NCI-H2196 (cell line): Measurements from ENCODE around the gene GABARAPL2.
"Not testable (repeated sequence)": the region's sequence is repeated elsewhere in the genome, so short reads cannot be mapped to it uniquely, and the experiment has no call there.

Source experiments
- DNase-seq: peaks from one replicate; lab custom pipeline; 2025; ENCODE audit not compliant: unreplicated experiment; lab: John Stamatoyannopoulos, UW

Gene GABARAPL2

DNA sequence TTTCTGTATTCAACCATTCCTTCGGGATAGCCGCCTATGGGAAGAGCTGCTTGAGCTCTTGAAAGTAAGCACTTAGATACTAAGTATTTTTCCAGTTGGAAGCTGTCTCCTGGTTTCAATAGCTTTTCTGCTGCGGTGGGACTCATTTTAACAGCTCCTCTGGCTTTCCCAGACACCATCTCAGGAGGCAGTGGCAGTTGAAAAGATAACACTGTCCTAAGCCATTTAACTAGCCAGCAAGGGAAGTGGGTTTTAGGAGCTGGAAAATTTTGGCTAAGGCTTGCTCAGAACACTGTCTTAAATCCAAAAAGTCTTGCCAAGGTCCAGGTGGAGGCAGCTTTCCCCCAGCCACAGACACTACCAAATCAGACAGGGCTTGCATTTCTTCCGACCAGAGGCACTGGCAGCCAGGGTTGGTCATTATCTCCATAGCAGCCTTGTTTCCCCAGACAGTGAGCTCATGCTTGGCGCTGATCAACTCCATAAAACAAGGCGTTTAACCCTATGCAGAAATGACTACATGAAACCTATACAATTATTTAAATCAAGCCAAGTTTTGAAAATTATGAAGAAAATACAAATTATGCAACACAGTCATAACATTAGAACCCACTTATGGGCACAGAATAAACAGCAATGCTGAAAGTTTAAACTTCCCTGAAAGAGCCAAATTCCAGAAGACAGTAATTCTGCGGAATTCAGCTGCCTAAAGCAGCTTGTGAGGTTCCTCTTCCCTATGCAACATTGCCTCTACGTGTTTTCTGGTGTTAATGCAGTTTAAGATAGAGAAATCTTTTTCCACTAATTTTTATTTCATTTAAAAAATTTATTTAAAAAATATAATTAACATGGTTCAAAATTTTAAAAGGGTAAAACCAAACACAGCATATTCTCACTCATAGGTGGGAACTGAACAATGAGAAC, 25.0 kb downstream of the GABARAPL2 start:
- no peak for DNase-seq

DNA sequence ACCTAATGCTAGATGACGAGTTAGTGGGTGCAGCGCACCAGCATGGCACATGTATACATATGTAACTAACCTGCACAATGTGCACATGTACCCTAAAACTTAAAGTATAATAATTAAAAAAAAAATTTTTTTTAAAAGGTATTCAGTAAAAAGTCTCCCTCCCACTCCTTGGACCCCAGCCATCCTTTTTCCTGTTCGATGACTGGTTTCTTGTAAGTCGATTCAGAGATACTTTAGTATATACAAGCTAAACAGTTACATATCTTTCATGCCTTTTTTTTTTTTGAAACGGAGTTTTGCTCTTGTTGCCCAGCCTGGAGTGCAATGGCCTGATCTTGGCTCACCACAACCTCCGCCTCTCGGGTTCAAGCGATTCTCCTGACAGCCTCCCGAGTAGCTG, 25.7 kb downstream of the GABARAPL2 start:
- not testable (repeated sequence) for DNase-seq

DNA sequence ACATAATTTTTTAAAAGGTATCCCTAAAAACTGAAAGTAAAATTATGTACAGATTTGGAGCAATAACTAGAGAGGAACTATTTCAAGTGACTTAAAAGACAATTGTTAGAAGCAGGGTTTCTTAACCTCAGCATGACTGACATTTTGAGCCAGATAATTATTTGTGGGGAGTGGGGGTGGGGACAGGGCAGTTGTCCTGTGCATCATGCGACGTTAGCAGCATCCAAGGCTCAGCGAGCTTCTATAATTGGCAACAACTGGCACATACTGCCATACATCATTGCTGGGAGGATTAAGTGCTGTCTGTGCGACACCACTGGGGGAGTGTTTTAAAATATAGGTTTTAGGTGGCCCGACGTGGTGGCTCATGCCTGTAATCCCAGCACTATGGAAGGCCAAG, 27.1 kb downstream of the GABARAPL2 start:
- no peak for DNase-seq

DNA sequence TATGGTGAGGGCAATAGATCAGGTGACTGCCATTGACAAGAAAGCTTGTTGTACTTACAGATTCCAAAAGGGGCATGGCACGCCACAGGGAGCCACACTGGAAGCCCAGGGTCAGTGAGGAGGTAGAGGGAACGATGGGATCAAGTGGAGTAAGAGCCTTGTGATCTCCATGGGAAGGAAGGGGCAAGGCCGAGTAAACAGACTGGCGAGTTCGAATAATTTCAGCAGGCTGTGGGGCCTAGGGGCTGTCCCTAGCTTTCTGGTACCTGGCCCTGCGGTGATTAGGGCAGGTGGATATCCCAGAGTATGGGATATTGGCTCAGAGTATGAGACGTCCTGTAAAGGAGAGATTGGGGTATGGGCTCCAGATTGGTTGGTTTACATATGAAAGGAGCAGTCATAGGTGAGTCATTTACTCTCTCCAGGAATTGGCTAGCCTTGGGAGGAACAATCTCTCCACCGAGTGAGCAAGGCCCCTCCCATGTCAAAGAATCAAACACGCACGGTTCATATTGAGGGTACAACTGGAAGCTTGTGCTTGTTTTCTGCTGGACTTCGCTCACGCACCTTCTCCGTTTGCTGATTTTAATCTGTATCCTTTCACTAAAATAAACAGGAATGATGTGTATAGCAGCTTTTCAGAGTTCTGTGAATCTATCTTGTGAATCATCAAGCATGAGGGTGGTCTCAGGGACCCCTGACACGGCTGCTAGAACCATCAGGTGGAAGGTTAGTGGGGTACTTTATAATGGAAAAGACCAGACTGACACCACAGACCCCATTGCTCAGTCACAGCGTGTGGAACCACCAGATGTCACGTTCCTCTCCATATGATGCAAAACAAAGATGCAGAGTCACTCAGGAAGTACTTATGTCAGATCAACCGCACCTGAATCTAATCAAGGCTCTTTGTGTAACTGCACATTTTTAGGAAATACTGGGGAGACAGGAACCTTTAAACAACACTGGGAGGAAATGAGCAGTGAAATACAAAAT, 27.9 kb downstream of the GABARAPL2 start:
- DNase-seq: no peak

DNA sequence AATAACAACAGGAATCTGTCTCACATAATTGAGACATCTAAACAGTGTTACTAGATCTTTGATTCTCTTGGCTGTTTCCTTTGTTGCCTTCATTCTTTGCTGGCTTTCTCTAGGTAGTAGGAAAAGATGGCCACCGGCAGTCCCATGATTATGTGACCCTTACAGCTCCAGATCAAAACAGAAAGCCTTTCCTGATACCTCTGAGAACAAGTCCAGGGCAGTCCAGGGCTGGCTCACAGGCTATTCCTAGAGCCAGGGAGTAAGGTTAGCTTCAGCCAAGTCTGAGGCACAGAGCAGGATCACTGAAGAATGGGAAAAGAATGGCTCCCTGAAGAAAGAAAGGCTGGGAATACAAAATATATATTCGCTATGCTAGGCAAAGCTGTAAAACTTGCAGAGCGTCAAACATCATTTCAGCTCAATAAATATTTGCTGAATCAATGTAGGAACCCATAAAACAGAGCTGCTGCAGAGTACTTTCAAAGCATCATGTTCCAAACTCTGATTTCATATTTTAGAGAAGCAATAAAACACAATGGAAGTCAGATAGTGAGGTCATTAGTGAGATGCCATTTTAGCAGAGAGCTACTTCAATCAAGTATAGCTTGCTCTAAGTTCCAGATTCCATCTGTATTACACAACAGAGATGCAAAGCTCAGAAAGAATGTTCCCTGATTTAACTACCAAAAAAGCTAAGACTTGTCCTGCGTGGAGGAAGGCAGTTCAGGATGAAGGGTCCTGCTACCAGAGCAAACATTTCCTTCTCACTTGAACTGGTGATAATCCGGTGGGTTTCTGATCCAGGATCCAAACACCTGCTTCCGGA, 33.5 kb downstream of the GABARAPL2 start:
- DNase-seq: no peak

DNA sequence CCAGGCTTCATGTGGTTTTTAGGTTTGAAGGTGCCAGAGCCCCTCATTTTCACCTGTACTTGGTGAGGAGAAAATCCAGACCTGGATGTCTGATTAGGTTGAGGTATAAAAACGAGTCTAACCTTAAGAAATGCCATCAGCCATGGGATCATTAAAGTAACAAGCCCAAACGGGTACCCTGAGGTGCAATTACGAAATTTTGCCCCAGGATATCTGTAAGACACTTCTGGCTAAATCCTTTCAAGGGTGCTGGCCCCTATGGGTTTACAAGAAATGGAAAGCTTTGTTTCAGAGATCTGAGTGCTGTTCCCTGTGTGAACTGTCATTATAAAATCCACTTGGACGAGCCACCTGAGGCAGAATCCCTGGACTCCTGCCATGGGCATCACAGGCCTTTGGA, 37.1 kb downstream of the GABARAPL2 start:
- DNase-seq: no peak

DNA sequence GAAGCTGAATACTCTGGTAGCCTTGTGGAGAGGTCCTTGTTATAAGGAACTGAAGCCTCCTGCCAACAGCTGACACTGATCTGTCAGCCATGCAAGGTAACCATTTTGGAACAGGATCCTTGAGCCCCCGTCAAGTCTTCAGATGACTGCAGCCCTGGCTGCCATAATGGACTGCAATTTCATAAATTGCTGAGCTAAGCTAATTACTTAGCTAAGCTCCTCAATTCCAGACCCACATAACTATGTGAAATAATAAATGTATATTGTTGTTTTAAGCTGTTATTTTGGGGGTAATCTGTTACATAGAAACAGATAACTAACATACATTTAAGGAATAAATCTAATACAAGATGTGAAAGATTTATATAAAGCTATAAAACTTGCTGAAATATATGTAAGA, 40.3 kb downstream of the GABARAPL2 start:
- no peak for DNase-seq

DNA sequence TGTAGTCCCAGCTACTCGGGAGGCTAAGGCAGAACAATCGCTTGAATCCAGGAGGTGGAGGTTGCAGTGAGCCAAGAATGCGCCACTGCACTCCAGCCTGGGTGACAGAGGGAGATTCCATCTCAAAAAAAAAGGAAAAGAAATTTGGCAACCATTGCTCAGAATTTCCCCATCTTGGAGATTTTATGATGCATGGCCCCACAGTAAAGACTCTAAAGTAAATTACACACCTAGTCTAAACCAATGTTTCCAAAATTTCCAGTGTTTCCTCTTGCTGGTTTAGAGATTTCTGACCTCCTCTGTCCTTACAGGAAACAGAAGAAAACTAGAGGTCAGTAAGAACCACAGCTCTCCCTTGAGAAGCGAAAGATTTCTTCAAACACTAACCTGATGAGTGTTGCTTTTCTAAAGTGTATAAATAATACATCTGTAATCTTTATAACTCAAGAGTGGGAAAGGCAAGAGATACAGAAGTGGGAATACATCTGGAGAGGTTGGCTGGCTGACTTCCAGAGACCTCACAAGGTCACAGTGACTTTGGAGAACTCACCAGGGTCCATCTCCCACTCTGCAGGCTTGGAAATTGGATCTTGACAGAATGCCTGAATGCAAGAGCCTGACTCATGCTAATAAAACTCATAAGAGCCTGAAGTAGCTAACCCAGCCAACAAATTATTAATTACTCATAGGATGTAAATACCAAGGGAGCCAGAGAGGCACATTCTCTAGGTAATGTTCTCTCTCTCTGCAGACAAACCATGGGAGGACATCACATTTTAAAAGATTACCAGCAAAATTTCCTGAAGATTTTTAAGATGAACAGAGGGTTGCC, 48.1 kb downstream of the GABARAPL2 start:
- no peak for DNase-seq

DNA sequence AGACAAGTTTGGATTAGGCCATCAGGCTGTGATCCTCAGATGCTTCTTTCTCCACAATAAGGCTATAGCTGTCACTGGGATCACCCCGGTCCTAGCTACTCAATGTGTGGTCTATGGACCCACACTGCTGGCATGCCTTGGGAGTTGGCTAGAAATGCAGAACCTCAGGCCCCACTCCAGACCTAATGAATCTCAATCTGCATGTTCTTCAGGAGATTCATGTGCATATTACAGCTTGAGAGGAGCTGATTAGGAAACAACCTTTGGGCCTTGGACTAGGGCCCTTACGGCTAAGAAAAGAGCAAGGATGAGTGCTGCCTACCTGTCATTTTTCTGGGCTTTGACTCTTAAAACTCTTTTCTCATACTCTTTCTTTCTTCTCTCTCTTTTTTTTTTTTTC, 49.4 kb downstream of the GABARAPL2 start:
- no peak for DNase-seq

DNA sequence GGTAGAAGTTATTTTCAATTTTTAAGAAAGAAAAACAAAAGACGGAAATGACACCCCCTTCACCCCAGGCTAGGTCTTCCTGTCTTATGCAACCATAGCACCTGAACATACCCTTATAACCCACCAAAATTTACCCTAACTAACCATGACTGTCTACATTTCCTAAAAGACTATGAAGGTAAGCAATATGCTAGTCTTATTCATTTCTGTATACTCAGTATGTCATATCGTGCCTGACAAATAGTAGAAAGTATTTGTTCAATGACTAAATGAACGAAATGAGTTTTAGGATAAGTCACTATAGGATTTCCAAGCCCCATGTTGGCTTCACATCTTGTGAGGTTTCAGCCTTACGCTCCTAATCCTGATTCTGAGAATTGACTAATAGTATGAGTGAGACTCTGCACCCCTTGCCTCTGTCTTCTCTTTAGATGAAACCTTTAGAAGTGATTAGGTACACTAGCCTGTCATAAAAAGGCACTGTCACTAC, 50.4 kb downstream of the GABARAPL2 start:
- no peak for DNase-seq

DNA sequence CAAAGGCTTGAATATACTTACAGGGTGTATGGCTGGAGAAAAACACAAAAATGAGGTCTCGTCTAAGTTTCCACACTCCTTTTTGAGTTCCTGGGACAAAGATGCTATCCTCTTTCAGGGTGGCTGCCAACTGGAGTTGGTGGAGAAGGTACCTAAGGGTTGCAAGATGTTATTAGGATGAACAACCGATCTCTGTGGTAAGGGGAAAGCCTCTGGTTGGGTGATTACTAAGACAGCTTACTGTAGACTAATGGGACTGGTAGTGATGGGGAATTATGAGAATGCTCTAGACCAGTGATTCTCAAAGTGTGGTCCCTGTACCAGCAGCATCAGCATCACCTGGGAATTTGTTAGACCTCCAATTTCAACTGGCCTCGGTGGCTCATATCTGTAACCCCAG, 50.9 kb downstream of the GABARAPL2 start:
- DNase-seq: no peak

DNA sequence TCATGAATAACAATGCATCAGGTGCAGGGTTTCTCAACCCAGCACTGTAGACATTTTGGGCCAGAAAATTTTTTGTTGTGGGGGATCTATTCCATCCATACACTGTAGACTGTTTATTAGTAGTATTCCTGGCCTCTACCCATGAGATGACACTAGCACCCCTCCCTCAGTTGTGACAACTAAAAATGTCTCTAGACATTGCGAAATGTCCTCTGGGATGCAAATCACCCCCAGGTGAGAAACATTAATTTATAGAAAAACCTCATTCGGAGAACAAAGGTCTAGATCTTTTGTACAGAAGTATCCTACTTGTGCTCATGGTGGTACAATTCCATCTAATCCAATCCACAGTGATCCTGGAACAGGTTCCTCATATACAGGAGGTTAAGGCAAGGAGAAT, 52.6 kb downstream of the GABARAPL2 start:
- no peak for DNase-seq

DNA sequence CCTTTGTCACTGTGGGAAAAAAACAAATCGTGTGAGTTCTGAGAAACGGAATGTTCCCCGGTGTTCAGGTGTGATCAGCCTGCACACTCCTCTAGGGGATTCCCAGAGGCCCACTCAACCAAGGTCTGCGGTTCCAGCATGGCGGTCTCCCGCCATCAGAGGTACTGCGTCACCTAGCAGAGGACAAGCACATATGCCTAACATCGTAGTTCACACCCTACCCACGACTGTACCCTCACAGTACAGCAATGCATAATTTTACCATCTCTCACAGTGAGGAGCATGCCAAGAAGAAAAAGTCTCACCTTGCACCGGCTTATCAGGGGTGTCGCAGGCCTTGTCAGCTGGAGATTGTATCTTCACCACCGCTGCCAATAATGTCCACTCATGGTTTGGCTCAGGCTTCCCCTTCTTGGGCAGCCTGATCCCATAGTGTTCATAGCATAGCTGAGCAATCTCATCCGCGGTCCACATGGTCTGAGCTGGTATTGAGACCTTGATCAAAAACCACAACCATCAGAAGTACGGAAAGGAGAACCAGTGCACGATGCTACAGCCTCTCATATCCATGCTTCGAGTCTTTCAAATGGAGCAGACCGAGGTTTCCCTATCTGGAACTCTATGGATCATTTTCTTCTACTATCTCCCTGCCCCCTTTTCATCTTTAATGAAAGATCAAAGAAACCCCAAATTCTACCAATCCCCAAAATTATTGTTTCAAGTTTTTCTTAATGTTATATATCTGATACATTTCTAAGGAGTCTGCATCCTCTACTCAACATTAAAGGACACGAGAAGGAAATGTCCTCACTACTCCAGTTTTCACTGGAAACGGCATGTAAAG, 54.4 kb downstream of the GABARAPL2 start:
- DNase-seq: no peak

DNA sequence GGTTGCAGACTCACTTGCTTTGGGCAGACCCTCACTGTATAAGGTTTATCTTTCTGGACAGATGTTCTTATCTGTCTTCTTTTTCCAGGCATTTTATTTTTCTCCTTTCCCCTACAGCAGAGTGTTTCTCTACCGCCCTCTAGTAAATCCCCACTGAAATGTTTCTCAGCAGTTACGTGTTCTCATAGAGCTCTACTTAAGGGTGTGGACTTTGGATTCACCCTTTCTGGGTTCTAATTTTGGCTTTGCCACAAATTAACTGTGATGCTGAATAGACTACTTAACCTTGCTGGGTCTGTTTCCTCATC, 54.9 kb downstream of the GABARAPL2 start:
- DNase-seq: no peak

DNA sequence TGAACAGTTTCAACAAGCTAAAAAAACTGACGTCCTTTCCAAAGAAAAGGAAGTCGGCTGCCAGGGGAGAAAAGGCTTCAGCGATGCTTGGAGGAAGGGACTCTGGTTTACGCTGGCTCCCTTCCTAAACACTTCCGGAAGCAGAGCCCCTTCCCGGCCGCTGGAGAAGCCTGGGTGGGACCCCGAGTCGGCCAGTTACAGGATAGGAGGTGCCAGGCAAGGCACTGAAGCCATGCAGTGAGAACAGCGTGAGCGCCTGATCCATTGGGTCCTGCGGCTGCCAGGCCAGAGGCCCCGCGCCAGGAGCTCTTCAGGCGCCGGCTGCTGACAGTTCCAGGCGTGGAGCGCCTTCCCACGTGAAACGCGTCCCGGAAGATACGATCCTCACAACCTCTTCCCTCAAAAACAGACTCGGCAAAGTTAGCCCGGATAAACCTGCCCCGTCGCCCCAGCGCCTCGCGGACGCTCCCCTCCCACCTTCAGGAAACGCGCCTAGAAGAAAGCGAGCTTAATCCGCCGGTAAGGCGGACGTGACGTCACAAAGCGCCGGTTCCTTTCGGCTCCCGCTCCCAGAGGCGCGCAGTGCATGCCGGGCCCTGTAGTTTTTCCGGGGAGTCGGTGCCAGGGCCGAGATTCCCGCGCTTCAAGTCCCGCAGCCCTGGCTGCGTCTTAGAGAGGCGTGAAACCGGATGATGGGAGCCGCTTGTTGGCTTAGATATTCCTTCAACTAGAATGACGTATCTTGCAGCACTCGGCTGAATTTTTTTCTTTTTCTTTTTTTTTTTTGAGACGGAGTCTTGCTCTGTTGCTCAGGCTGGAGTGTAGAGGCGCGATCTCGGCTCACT, 56.8 kb downstream of the GABARAPL2 start, which contains the start of gene ADAT1:
TSS of gene ADAT1 (minus strand) at position 521 of the 845 bp plus-strand sequence. CDS start 2,482 bp downstream, outside the sequence.
- peak; percentile 93 for DNase-seq

DNA sequence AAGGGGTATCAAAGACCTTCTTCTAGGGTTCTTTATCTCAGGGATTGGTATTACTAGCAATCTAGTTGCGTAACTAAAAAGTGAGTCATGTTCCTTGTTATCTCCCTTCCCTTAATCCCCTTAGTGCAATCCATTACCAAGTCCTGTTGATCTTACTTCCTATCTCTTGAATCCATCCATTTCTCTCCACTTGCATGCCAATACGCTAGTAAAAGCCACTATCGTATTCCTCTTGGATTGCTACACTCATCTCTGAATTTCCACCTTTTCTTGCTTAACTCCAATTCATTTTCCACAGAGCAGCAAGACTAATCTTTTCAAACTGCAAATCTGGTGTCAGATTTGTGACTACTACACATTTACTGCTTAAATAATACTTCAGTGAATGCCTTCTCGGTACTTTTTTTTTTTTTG, 58.7 kb downstream of the GABARAPL2 start:
- no peak for DNase-seq

DNA sequence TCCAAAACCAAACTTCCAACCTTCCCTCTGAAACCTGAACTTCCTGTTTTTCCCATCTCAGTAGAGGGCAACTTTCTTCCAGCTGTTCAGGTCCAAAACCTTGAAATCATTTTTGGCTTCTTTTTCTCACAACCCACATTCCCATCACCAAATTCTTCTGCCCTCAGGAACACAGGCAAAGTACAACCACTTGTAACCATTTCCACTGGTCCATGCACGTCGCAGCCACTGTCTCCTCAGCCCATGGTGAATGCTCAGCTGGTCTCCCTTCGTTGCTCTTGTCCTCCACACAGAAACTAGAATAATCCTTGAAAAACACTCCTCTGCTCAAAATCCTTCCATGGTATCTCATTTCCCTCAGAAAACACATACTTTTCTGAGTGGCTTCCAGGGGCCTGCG, 60.6 kb downstream of the GABARAPL2 start:
- DNase-seq: no peak
